ENCODE data around the gene CACNA1C. TPM values are rescaled to one million over a fixed set of nuclear protein-coding genes. Genes with fewer than 3 reads are reported as not detected.

CACNA1C gene
- total RNA-seq, 1 donor from 2014 or later = 7.3 TPM

GRCh38 chr12:2624543-2625288, 571.9 kb downstream of the CACNA1C start:
- no peak overlapping the region for H3K9ac ChIP-seq (ENCODE audit: low read depth in 1 of 3, low read length in 3 of 3)
- no peak overlapping the region for H3K27ac ChIP-seq (ENCODE audit: low read depth, low read length)
- H3K4me1 ChIP-seq (ENCODE audit: control insufficient read depth in 3 of 3, insufficient read depth in 3 of 3, low read length in 3 of 3) = no peaks in the 10 kb centered on the region
- peaks cover 18 to 21% (median 21%) of the 10 kb centered on the region in 3 donors for H3K27me3 ChIP-seq (ENCODE audit: control insufficient read depth in 3 of 3, insufficient read depth in 3 of 3, low read length in 3 of 3)
- H3K4me3 ChIP-seq (ENCODE audit: low read length in 3 of 3) = no peak overlapping the region
- no peaks in the 10 kb centered on the region for H3K36me3 ChIP-seq (ENCODE audit: control insufficient read depth in 3 of 3, insufficient read depth in 3 of 3, low read length in 3 of 3)
- no peaks in the 10 kb centered on the region for H3K9me3 ChIP-seq (ENCODE audit: control insufficient read depth in 3 of 3, low read length in 3 of 3)

- Histone ChIP-seq H3K4me3 (ENCODE audit: low read length in 3 of 3) (no peak overlapping the region), H3K27ac (ENCODE audit: low read depth, low read length) (no peak overlapping the region), H3K9ac (ENCODE audit: low read depth in 1 of 3, low read length in 3 of 3) (no peak overlapping the region), H3K36me3 (ENCODE audit: control insufficient read depth in 3 of 3, insufficient read depth in 3 of 3, low read length in 3 of 3) (no peaks in the 10 kb centered on the region), H3K4me1 (ENCODE audit: control insufficient read depth in 3 of 3, insufficient read depth in 3 of 3, low read length in 3 of 3) (peaks cover 0 to under 1% (median 0%) of the 10 kb centered on the region in 3 donors), H3K27me3 (ENCODE audit: control insufficient read depth in 3 of 3, insufficient read depth in 3 of 3, low read length in 3 of 3) (peaks cover 18 to 24% (median 21%) of the 10 kb centered on the region in 3 donors), H3K9me3 (ENCODE audit: control insufficient read depth in 3 of 3, low read length in 3 of 3) (no peaks in the 10 kb centered on the region)
Measured at GRCh38 chr12:2625289-2625612, 572.5 kb downstream of the CACNA1C start.

DNA sequence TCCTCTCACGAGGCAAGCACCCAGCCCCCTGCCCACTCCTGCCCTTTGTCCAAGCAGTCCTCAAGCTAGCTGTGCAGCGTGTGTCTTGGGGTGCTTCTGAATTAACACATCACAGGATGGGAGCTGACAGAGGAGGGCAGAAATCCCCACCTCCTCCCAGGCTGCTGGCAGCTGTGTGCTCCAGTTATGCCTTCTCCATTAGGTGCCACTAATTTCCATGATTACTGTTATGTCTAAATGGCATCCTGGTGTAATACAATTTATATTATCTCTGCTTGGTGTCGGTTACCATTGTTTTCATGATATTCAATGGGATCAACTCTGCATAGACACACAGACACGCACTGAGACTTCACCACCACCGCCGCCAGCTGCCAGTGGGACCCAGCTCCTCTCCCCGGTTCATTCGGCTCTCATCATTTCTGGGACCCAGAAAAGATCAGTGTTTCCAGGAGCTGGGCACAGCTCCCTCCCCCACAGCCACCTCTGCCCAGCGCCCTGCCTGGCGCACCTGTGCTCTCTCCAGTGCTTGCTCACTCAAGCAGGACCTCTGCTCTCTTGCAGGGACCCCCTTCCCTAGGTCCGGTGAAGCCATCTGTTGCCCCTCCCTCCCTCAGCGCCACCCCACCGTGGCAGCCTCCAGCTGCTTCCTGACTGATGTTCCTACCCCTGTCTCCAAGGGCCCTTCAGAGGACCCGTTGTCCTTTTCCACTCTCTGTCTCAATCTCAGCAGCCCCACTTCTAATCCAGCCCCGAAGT, 574.5 kb downstream of the CACNA1C start:
- Histone ChIP-seq H3K27me3 (ENCODE audit: control insufficient read depth in 3 of 3, insufficient read depth in 3 of 3, low read length in 3 of 3) (peaks cover 18 to 24% (median 23%) of the 10 kb centered on the region in 3 donors), H3K9me3 (ENCODE audit: control insufficient read depth in 3 of 3, low read length in 3 of 3) (no peaks in the 10 kb centered on the region), H3K27ac (ENCODE audit: low read depth, low read length) (no peak overlapping the region), H3K4me3 (ENCODE audit: low read length in 3 of 3) (no peak overlapping the region), H3K9ac (ENCODE audit: low read depth in 1 of 3, low read length in 3 of 3) (no peak overlapping the region), H3K4me1 (ENCODE audit: control insufficient read depth in 3 of 3, insufficient read depth in 3 of 3, low read length in 3 of 3) (peaks cover 0 to 9% (median 0%) of the 10 kb centered on the region in 3 donors), H3K36me3 (ENCODE audit: control insufficient read depth in 3 of 3, insufficient read depth in 3 of 3, low read length in 3 of 3) (no peaks in the 10 kb centered on the region)

GRCh38 chr12:2627835-2628191, 575.0 kb downstream of the CACNA1C start:
- H3K4me3 ChIP-seq (ENCODE audit: low read length in 3 of 3) = no peak overlapping the region
- H3K27ac ChIP-seq (ENCODE audit: low read depth, low read length) = no peak overlapping the region
- H3K4me1 ChIP-seq (ENCODE audit: control insufficient read depth in 3 of 3, insufficient read depth in 3 of 3, low read length in 3 of 3) = peaks cover 0 to 11% (median 0%) of the 10 kb centered on the region in 3 donors
- H3K9me3 ChIP-seq (ENCODE audit: control insufficient read depth in 3 of 3, low read length in 3 of 3) = no peaks in the 10 kb centered on the region
- no peaks in the 10 kb centered on the region for H3K36me3 ChIP-seq (ENCODE audit: control insufficient read depth in 3 of 3, insufficient read depth in 3 of 3, low read length in 3 of 3)
- peaks cover 18 to 28% (median 26%) of the 10 kb centered on the region in 3 donors for H3K27me3 ChIP-seq (ENCODE audit: control insufficient read depth in 3 of 3, insufficient read depth in 3 of 3, low read length in 3 of 3)
- no peak overlapping the region for H3K9ac ChIP-seq (ENCODE audit: low read depth in 1 of 3, low read length in 3 of 3)

- Histone ChIP-seq H3K4me1 (ENCODE audit: control insufficient read depth in 3 of 3, insufficient read depth in 3 of 3, low read length in 3 of 3) (peaks cover 0 to 11% (median 0%) of the 10 kb centered on the region in 3 donors), H3K9me3 (ENCODE audit: control insufficient read depth in 3 of 3, low read length in 3 of 3) (no peaks in the 10 kb centered on the region), H3K4me3 (ENCODE audit: low read length in 3 of 3) (no peak overlapping the region), H3K27ac (ENCODE audit: low read depth, low read length) (no peak overlapping the region), H3K9ac (ENCODE audit: low read depth in 1 of 3, low read length in 3 of 3) (no peak overlapping the region), H3K36me3 (ENCODE audit: control insufficient read depth in 3 of 3, insufficient read depth in 3 of 3, low read length in 3 of 3) (no peaks in the 10 kb centered on the region), H3K27me3 (ENCODE audit: control insufficient read depth in 3 of 3, insufficient read depth in 3 of 3, low read length in 3 of 3) (peaks cover 18 to 29% (median 26%) of the 10 kb centered on the region in 3 donors)
Measured at GRCh38 chr12:2628401-2628800, 575.6 kb downstream of the CACNA1C start.

DNA sequence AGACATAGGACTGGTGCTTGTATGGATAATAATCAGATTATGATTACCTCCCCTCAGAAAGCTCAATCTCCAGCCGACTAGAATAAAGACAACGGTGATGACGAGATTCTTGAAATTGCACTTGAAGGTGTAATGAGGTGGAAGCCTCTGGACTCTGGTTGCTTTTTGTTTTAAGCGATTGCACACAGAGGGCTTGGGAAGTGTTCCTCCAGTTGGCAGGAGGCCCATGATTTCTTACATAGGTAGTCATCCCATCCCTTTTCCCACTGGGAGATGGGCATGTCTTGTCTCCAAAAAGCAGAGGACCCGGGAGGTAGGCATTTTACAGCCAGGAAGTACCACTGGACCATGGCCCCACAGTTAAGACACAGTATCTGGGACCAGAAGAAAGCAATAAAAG, 576.3 kb downstream of the CACNA1C start:
- Histone ChIP-seq H3K4me3 (ENCODE audit: low read length in 3 of 3) (no peak overlapping the region), H3K27ac (ENCODE audit: low read depth, low read length) (no peak overlapping the region), H3K36me3 (ENCODE audit: control insufficient read depth in 3 of 3, insufficient read depth in 3 of 3, low read length in 3 of 3) (no peaks in the 10 kb centered on the region), H3K9ac (ENCODE audit: low read depth in 1 of 3, low read length in 3 of 3) (no peak overlapping the region), H3K9me3 (ENCODE audit: control insufficient read depth in 3 of 3, low read length in 3 of 3) (no peaks in the 10 kb centered on the region), H3K4me1 (ENCODE audit: control insufficient read depth in 3 of 3, insufficient read depth in 3 of 3, low read length in 3 of 3) (peaks cover 0 to 11% (median 0%) of the 10 kb centered on the region in 3 donors), H3K27me3 (ENCODE audit: control insufficient read depth in 3 of 3, insufficient read depth in 3 of 3, low read length in 3 of 3) (peaks cover 18 to 31% (median 28%) of the 10 kb centered on the region in 3 donors)

GRCh38 chr12:2631653-2632350, 579.0 kb downstream of the CACNA1C start:
- Histone ChIP-seq H3K9me3 (ENCODE audit: control insufficient read depth in 3 of 3, low read length in 3 of 3) (no peaks in the 10 kb centered on the region), H3K36me3 (ENCODE audit: control insufficient read depth in 3 of 3, insufficient read depth in 3 of 3, low read length in 3 of 3) (no peaks in the 10 kb centered on the region), H3K27ac (ENCODE audit: low read depth, low read length) (peak overlapping the region; percentile 51), H3K27me3 (ENCODE audit: control insufficient read depth in 3 of 3, insufficient read depth in 3 of 3, low read length in 3 of 3) (peaks cover 8 to 36% (median 32%) of the 10 kb centered on the region in 3 donors), H3K9ac (ENCODE audit: low read depth in 1 of 3, low read length in 3 of 3) (no peak overlapping the region), H3K4me3 (ENCODE audit: low read length in 3 of 3) (no peak overlapping the region), H3K4me1 (ENCODE audit: control insufficient read depth in 3 of 3, insufficient read depth in 3 of 3, low read length in 3 of 3) (peaks cover 0 to 11% (median 0%) of the 10 kb centered on the region in 3 donors)

DNA sequence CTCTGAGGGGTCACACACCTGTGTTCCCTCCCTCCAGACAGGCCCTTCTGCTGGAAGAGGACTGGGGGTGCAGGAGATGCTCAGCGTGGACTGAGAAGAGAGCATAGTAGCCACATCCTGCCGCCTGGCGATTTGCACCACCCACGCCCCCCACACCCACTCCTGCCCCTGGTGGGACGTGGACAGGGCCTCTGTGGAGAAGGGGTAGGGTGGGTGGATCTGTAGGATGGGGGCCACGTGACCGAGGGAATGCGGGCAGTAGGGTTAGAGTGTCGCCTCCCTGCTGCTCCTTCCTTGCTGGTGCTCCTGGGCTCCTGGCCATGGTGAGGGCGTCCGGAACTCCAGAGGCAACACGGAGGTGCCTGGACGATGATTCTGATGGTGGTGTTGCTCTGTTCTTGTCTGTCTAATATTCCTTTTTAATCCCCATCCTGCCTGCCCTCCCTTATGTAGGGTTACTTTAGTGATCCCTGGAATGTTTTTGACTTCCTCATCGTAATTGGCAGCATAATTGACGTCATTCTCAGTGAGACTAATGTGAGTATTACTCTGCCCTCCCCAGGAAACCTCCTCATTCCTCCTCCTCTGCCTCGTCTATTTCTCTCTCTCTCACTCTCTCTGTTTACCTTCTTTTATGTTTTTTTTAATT, 580.5 kb downstream of the CACNA1C start:
- no peak overlapping the region for H3K27ac ChIP-seq (ENCODE audit: low read depth, low read length)
- no peaks in the 10 kb centered on the region for H3K36me3 ChIP-seq (ENCODE audit: control insufficient read depth in 3 of 3, insufficient read depth in 3 of 3, low read length in 3 of 3)
- H3K4me1 ChIP-seq (ENCODE audit: control insufficient read depth in 3 of 3, insufficient read depth in 3 of 3, low read length in 3 of 3) = peaks cover 0 to 11% (median 0%) of the 10 kb centered on the region in 3 donors
- H3K9me3 ChIP-seq (ENCODE audit: control insufficient read depth in 3 of 3, low read length in 3 of 3) = no peaks in the 10 kb centered on the region
- H3K9ac ChIP-seq (ENCODE audit: low read depth in 1 of 3, low read length in 3 of 3) = no peak overlapping the region
- H3K27me3 ChIP-seq (ENCODE audit: control insufficient read depth in 3 of 3, insufficient read depth in 3 of 3, low read length in 3 of 3) = peaks cover 1 to 36% (median 22%) of the 10 kb centered on the region in 3 donors
- H3K4me3 ChIP-seq (ENCODE audit: low read length in 3 of 3) = no peak overlapping the region

- H3K27ac ChIP-seq (ENCODE audit: low read depth, low read length) = no peak overlapping the region
Measured at GRCh38 chr12:2633825-2634200, 581.0 kb downstream of the CACNA1C start.

More at GRCh38 chr12:2633825-2634200, 581.0 kb downstream of the CACNA1C start:
- H3K9ac ChIP-seq (ENCODE audit: low read depth in 1 of 3, low read length in 3 of 3) = no peak overlapping the region
- no peaks in the 10 kb centered on the region for H3K36me3 ChIP-seq (ENCODE audit: control insufficient read depth in 3 of 3, insufficient read depth in 3 of 3, low read length in 3 of 3)
- peaks cover 0 to 11% (median 0%) of the 10 kb centered on the region in 3 donors for H3K4me1 ChIP-seq (ENCODE audit: control insufficient read depth in 3 of 3, insufficient read depth in 3 of 3, low read length in 3 of 3)
- no peak overlapping the region for H3K4me3 ChIP-seq (ENCODE audit: low read length in 3 of 3)
- H3K9me3 ChIP-seq (ENCODE audit: control insufficient read depth in 3 of 3, low read length in 3 of 3) = no peaks in the 10 kb centered on the region
- peaks cover 0 to 34% (median 22%) of the 10 kb centered on the region in 3 donors for H3K27me3 ChIP-seq (ENCODE audit: control insufficient read depth in 3 of 3, insufficient read depth in 3 of 3, low read length in 3 of 3)

Data from skeletal muscle tissue (tissue), 4 donors.